ENCODE data around the gene CENPV.

- TF ChIP-seq CTCF (IDR thresholded peaks at IDR 0.05; ENCODE audit: low read length), result no peak
- no peak for TF ChIP-seq EZH2 (IDR thresholded peaks at IDR 0.05; ENCODE audit: borderline replicate concordance, low read length)
Observed at GRCh38 chr17:16322636-16323035, 30.6 kb downstream of the CENPV start.
